Measurements from ENCODE around the gene NDUFB1. TPM values are rescaled to one million over a fixed set of nuclear protein-coding genes. Genes with fewer than 3 reads are reported as not detected.
A peak's percentile ranks its signal among the peaks of the same experiment; 100 is the strongest.

Gene NDUFB1
- total and polyA plus RNA-seq, 2 donors, result 413 to 686 TPM

DNA sequence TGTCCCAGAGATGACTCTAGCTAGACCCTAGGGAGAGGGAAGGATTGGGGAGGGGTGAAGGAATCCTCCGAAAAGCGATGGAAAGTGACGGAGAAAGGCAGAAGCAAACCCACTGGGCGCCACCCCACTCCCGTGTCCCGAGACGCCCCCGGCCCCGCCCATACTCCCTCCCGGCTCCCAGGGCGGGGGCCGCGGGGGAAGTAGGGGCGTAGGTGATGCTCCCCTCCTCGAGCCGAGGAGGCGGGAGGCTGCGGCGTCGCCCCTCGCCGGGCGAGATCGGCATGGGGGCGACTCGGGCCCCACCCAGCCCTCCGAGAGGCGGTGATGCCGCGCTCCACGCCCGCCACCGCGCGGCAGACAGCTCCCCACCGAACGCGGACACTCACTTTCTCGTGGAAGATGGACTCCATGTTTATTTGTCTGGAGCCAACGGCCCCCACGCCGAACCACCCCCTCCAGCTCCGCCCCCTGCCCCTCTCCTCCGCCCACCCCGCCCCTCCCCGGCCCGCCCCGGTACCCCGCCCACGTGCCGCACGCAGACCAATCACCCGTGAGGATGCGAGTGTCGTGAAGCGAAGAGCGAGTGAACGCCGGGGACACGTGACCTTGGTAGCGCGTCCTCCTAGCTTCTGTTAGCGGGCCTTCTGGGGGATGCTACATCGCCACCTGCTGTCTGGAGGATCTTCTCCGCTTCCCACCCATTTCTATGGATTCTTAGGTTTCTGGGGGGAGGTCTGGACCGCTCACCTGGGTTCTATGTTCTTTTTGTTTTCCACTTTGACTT, 15.2 kb downstream of the NDUFB1 start, which contains the start of gene ATXN3:
TSS of gene ATXN3 (minus strand) at position 440 of the 784 bp plus-strand sequence. CDS start at position 410, 30 bp downstream.
- H3K27ac ChIP-seq (ENCODE audit: low read depth in 1 of 2, low read length in 1 of 2), result peak within 1 kb of the TSS; percentile 75 to 98
- WGBS, result under 1% methylated on average over 66 of the region's 66 CpGs
- DNase-seq (ENCODE audit: low read depth in 6 of 9, low spot score in 9 of 9), result peak; percentile 87 to 98 (median 96)

GRCh38 chr14:92105893-92106142, 15.7 kb downstream of the NDUFB1 start:
- DNase-seq (ENCODE audit: low read depth in 6 of 9, low spot score in 9 of 9), result peak in 2 of 9 donors; percentile 20 to 27
- H3K27ac ChIP-seq (ENCODE audit: low read depth in 1 of 2, low read length in 1 of 2), result peak overlapping the region; percentile 75 to 98
- peaks cover 16 to 26% of the 10 kb centered on the region in 2 donors for H3K4me1 ChIP-seq (ENCODE audit: control insufficient read depth in 2 of 2, insufficient read depth in 2 of 2, low read length in 2 of 2)
- H3K36me3 ChIP-seq (ENCODE audit: control insufficient read depth in 2 of 2, insufficient read depth in 2 of 2, low read length in 1 of 2), result no peaks in the 10 kb centered on the region
- no peaks in the 10 kb centered on the region for H3K9me3 ChIP-seq (ENCODE audit: control insufficient read depth in 2 of 2, insufficient read depth in 1 of 2, low read length in 1 of 2)
- H3K27me3 ChIP-seq (ENCODE audit: control insufficient read depth in 2 of 2, insufficient read depth in 1 of 2, low read length in 1 of 2), result no peaks in the 10 kb centered on the region
- peak overlapping the region; percentile 76 to 93 for H3K4me3 ChIP-seq (ENCODE audit: low read length in 2 of 2)
- under 1% methylated on average over 10 of the region's 10 CpGs for WGBS

More for the DNA sequence above, 15.2 kb downstream of the NDUFB1 start, which contains the start of gene ATXN3:
- Histone ChIP-seq H3K9me3 (ENCODE audit: control insufficient read depth in 2 of 2, insufficient read depth in 1 of 2, low read length in 1 of 2) (no peaks in the 10 kb centered on the region), H3K27me3 (ENCODE audit: control insufficient read depth in 2 of 2, insufficient read depth in 1 of 2, low read length in 1 of 2) (no peaks in the 10 kb centered on the region), H3K4me1 (ENCODE audit: control insufficient read depth in 2 of 2, insufficient read depth in 2 of 2, low read length in 2 of 2) (peaks cover 16 to 26% of the 10 kb centered on the region in 2 donors), H3K36me3 (ENCODE audit: control insufficient read depth in 2 of 2, insufficient read depth in 2 of 2, low read length in 1 of 2) (no peaks in the 10 kb centered on the region), H3K4me3 (ENCODE audit: low read length in 2 of 2) (peak within 1 kb of the TSS; percentile 76 to 93)

GRCh38 chr14:92105073-92105892, 16.2 kb downstream of the NDUFB1 start:
- Histone ChIP-seq H3K27ac (ENCODE audit: low read depth in 1 of 2, low read length in 1 of 2) (peak overlapping the region; percentile 75 to 98), H3K4me3 (ENCODE audit: low read length in 2 of 2) (peak overlapping the region; percentile 76 to 93), H3K36me3 (ENCODE audit: control insufficient read depth in 2 of 2, insufficient read depth in 2 of 2, low read length in 1 of 2) (no peaks in the 10 kb centered on the region), H3K4me1 (ENCODE audit: control insufficient read depth in 2 of 2, insufficient read depth in 2 of 2, low read length in 2 of 2) (peaks cover 16 to 26% of the 10 kb centered on the region in 2 donors), H3K9me3 (ENCODE audit: control insufficient read depth in 2 of 2, insufficient read depth in 1 of 2, low read length in 1 of 2) (no peaks in the 10 kb centered on the region), H3K27me3 (ENCODE audit: control insufficient read depth in 2 of 2, insufficient read depth in 1 of 2, low read length in 1 of 2) (no peaks in the 10 kb centered on the region)
- no peak for DNase-seq (ENCODE audit: low read depth in 6 of 9, low spot score in 9 of 9)
- WGBS, result 58% methylated on average over 16 of the region's 16 CpGs

DNA sequence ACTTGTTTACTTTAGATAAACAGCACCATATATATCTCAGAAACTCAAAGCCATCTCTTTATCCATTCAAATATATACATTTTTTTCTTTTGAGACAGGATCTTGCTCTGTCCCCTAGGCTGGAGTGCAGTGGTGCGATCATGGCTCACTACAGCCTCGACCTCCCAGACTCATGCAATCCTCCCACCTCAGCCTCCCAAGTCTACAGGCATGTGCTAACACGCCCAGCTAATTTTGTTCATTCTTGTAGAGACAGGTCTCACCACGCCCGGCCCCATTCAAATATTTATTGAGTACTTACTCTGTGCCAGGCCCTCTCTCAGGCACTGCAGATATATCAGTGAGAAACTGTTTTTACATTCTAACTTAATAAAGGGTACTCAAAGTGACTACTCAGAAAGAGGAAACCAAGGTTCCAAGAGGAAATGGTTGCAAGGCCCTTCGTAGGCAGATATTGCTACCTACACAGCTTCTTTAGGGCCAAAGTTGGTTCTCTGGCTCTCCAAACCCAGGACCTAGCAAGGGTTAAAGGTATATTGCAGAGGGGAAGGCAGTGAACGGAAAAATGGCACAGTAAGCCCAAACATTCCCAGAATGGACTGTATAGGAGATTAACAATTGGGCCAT, 18.0 kb downstream of the NDUFB1 start:
- Histone ChIP-seq H3K27me3 (ENCODE audit: control insufficient read depth in 2 of 2, insufficient read depth in 1 of 2, low read length in 1 of 2) (no peaks in the 10 kb centered on the region), H3K36me3 (ENCODE audit: control insufficient read depth in 2 of 2, insufficient read depth in 2 of 2, low read length in 1 of 2) (no peaks in the 10 kb centered on the region), H3K9me3 (ENCODE audit: control insufficient read depth in 2 of 2, insufficient read depth in 1 of 2, low read length in 1 of 2) (no peaks in the 10 kb centered on the region), H3K27ac (ENCODE audit: low read depth in 1 of 2, low read length in 1 of 2) (no peak overlapping the region), H3K4me1 (ENCODE audit: control insufficient read depth in 2 of 2, insufficient read depth in 2 of 2, low read length in 2 of 2) (peaks cover 12 to 15% of the 10 kb centered on the region in 2 donors), H3K4me3 (ENCODE audit: low read length in 2 of 2) (no peak overlapping the region)
- DNase-seq (ENCODE audit: low read depth in 6 of 9, low spot score in 9 of 9), result no peak
- 93% methylated on average over 7 of the region's 7 CpGs for WGBS

DNA sequence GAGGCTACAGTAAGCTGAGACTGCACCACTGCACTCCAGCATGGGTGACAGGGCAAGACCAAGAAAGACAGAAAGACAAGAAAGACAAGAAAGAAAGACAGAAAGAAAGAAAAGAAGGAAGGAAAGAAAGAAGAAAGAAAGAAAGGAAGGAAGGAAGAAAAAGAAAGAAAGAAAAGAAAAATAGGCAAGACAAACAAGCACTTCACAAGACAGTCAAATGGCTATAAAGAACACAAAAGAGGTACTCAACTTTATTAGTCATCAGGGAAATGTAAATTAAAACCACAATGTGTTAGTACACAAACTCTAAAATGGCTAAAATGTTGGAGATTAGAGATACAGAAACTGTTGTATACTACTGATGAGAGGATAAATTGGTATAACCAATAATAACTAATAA, 21.7 kb downstream of the NDUFB1 start:
- peaks cover 0 to 4% of the 10 kb centered on the region in 2 donors for H3K4me1 ChIP-seq (ENCODE audit: control insufficient read depth in 2 of 2, insufficient read depth in 2 of 2, low read length in 2 of 2)

GRCh38 chr14:92093320-92093719, 28.2 kb downstream of the NDUFB1 start:
- no peaks in the 10 kb centered on the region for H3K9me3 ChIP-seq (ENCODE audit: control insufficient read depth in 2 of 2, insufficient read depth in 1 of 2, low read length in 1 of 2)
- H3K36me3 ChIP-seq (ENCODE audit: control insufficient read depth in 2 of 2, insufficient read depth in 2 of 2, low read length in 1 of 2), result peaks cover 22 to 26% of the 10 kb centered on the region in 2 donors
- no peak overlapping the region for H3K4me3 ChIP-seq (ENCODE audit: low read length in 2 of 2)
- WGBS, result 88% methylated on average over 1 of the region's 1 CpG
- no peaks in the 10 kb centered on the region for H3K4me1 ChIP-seq (ENCODE audit: control insufficient read depth in 2 of 2, insufficient read depth in 2 of 2, low read length in 2 of 2)
- no peaks in the 10 kb centered on the region for H3K27me3 ChIP-seq (ENCODE audit: control insufficient read depth in 2 of 2, insufficient read depth in 1 of 2, low read length in 1 of 2)
- no peak overlapping the region for H3K27ac ChIP-seq (ENCODE audit: low read depth in 1 of 2, low read length in 1 of 2)
- DNase-seq (ENCODE audit: low read depth in 6 of 9, low spot score in 9 of 9), result peak in 2 of 9 donors; percentile 14 to 25

More for the DNA sequence above, 21.7 kb downstream of the NDUFB1 start:
- Histone ChIP-seq H3K36me3 (ENCODE audit: control insufficient read depth in 2 of 2, insufficient read depth in 2 of 2, low read length in 1 of 2) (peaks cover 7 to 14% of the 10 kb centered on the region in 2 donors), H3K27me3 (ENCODE audit: control insufficient read depth in 2 of 2, insufficient read depth in 1 of 2, low read length in 1 of 2) (no peaks in the 10 kb centered on the region), H3K27ac (ENCODE audit: low read depth in 1 of 2, low read length in 1 of 2) (no peak overlapping the region), H3K9me3 (ENCODE audit: control insufficient read depth in 2 of 2, insufficient read depth in 1 of 2, low read length in 1 of 2) (no peaks in the 10 kb centered on the region), H3K4me3 (ENCODE audit: low read length in 2 of 2) (no peak overlapping the region)
- no peak for DNase-seq (ENCODE audit: low read depth in 6 of 9, low spot score in 9 of 9)

GRCh38 chr14:92088494-92088893, 33.0 kb downstream of the NDUFB1 start:
- no peak for DNase-seq (ENCODE audit: low read depth in 6 of 9, low spot score in 9 of 9)
- Histone ChIP-seq H3K4me3 (ENCODE audit: low read length in 2 of 2) (no peak overlapping the region), H3K27ac (ENCODE audit: low read depth in 1 of 2, low read length in 1 of 2) (no peak overlapping the region), H3K36me3 (ENCODE audit: control insufficient read depth in 2 of 2, insufficient read depth in 2 of 2, low read length in 1 of 2) (peaks cover 27 to 32% of the 10 kb centered on the region in 2 donors), H3K27me3 (ENCODE audit: control insufficient read depth in 2 of 2, insufficient read depth in 1 of 2, low read length in 1 of 2) (no peaks in the 10 kb centered on the region), H3K4me1 (ENCODE audit: control insufficient read depth in 2 of 2, insufficient read depth in 2 of 2, low read length in 2 of 2) (no peaks in the 10 kb centered on the region), H3K9me3 (ENCODE audit: control insufficient read depth in 2 of 2, insufficient read depth in 1 of 2, low read length in 1 of 2) (no peaks in the 10 kb centered on the region)
- 98% methylated on average over 5 of the region's 5 CpGs for WGBS

DNA sequence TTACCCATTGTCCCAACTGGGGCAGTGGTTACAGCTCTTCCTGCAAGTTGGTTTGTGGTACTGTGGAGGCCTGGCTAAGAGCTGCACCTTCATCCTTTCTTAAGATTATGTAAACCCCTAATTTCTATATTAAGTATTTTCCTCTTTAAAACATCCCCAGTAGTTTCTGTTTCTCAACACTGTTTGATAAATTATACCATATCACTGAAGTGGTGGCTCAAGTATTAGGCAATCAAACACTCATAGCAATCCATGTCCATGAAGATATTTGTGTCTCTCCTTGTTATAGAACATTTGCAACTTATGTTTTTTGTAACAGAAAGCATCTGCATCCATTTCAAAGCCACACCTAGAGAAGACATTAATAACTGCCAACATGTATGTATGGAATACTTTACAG, 47.0 kb downstream of the NDUFB1 start:
- Histone ChIP-seq H3K27ac (ENCODE audit: low read depth in 1 of 2, low read length in 1 of 2) (no peak overlapping the region), H3K4me1 (ENCODE audit: control insufficient read depth in 2 of 2, insufficient read depth in 2 of 2, low read length in 2 of 2) (no peaks in the 10 kb centered on the region), H3K9me3 (ENCODE audit: control insufficient read depth in 2 of 2, insufficient read depth in 1 of 2, low read length in 1 of 2) (no peaks in the 10 kb centered on the region), H3K27me3 (ENCODE audit: control insufficient read depth in 2 of 2, insufficient read depth in 1 of 2, low read length in 1 of 2) (no peaks in the 10 kb centered on the region), H3K4me3 (ENCODE audit: low read length in 2 of 2) (no peak overlapping the region), H3K36me3 (ENCODE audit: control insufficient read depth in 2 of 2, insufficient read depth in 2 of 2, low read length in 1 of 2) (peaks cover 12 to 23% of the 10 kb centered on the region in 2 donors)
- no peak for DNase-seq (ENCODE audit: low read depth in 6 of 9, low spot score in 9 of 9)
